BLaER1 (cell line): ENCODE data around the gene KRTAP9-4.
"Not testable (repeated sequence)": the region's sequence is repeated elsewhere in the genome, so short reads cannot be mapped to it uniquely, and the experiment has no call there.

Source experiments
- H3K27ac ChIP-seq: shearing (Covaris generic); formaldehyde crosslinking; 2 replicates; pipeline ENCODE4 v1.8.1; 2022
- H3K27me3 ChIP-seq: shearing (Covaris generic); formaldehyde crosslinking; 2 replicates; pipeline ENCODE4 v1.8.1; 2022
- H3K36me3 ChIP-seq: shearing (Covaris generic); formaldehyde crosslinking; 2 replicates; pipeline ENCODE4 v1.8.1; 2022
- H3K4me1 ChIP-seq: shearing (Covaris generic); formaldehyde crosslinking; 2 replicates; pipeline ENCODE4 v1.8.1; 2022
- H3K4me2 ChIP-seq: shearing (Covaris generic); formaldehyde crosslinking; 2 replicates; pipeline ENCODE4 v1.8.1; 2022
- H3K4me3 ChIP-seq: shearing (Covaris generic); formaldehyde crosslinking; 2 replicates; pipeline ENCODE4 v1.8.1; 2022
- H3K9ac ChIP-seq: shearing (Covaris generic); formaldehyde crosslinking; 2 replicates; pipeline ENCODE4 v1.8.1; 2022
- H3K9me3 ChIP-seq: shearing (Covaris generic); formaldehyde crosslinking; 2 replicates; pipeline ENCODE4 v1.8.1; 2022
- H4K20me1 ChIP-seq: shearing (Covaris generic); formaldehyde crosslinking; 2 replicates; pipeline ENCODE4 v1.8.1; 2022
- Cebpa-rat ChIP-seq: shearing (Covaris generic); IDR thresholded peaks from 2 replicates; pipeline ENCODE4 v1.8.1; 2022

The KRTAP9-4 gene

DNA sequence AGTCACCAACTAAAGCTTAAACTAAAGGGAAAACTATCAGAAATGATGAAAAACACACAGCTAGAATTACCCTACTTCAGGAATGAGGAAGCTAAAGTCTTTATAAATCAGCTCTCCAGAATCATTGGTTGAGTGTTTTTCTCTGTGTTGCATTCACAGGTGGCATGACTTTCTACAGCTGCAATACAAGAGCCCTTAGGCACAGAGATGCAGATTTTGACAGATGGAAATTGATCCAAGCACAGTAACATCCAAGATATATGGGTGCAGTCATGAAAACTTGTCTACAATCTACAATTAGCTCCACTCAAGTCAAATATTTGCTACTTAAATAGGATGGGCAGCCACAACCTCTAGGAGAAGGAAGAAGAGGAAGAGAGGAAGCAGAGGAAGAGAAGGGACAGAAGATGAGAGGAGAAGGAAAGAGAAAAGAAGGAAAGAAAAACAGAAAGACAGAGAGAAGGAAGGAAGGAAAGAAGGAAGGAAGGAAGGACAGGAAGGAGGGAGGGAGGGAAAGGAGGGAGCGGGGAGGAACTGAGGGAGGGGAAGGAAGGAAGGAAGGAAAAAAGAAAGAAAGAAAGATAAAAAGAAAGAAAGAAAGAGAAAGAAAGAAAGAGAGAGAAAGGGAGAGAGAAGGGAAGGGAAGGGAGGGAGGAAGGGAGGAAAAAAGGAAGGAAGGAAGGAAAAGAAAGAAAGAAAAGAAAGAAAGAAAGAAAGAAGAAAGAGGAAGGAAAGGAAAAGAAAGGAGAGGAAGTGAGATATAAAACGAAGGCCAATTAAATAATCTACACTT is 2.3 kb upstream of the KRTAP9-4 start:
- not testable (repeated sequence) for H3K9ac ChIP-seq, H3K9me3 ChIP-seq, H3K4me3 ChIP-seq, H3K4me2 ChIP-seq, H3K27ac ChIP-seq, H3K27me3 ChIP-seq, H3K36me3 ChIP-seq, H4K20me1 ChIP-seq, H3K4me1 ChIP-seq

DNA sequence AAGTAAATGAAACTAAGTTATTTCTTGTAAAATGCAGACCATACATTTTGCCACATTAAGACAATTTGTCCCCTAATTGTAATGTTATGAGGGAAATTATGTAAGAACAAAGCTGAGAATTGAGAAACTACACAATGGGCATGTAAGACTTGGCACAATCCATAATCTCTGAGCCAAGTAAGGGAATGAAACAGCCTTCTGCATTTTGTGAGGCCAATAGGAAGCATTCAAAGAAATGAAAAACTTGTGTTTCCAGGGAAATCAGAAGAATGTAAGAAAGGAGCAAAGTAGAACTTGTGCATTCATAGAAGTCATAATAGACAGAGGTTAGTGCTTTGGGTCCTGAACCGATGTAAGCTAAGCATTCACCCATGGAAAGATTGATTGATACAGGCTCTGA is 1.8 kb downstream of the KRTAP9-4 start:
- no peak overlapping the region for H3K4me2 ChIP-seq
- TF ChIP-seq Cebpa-rat = no peak
- H3K4me3 ChIP-seq = no peak overlapping the region

GRCh38 chr17:41254861-41255260 is 5.4 kb downstream of the KRTAP9-4 start:
- Histone ChIP-seq H3K4me2 (no peak overlapping the region), H3K9me3 (no peaks in the 10 kb centered on the region), H3K36me3 (no peaks in the 10 kb centered on the region), H3K27me3 (no peaks in the 10 kb centered on the region), H4K20me1 (no peaks in the 10 kb centered on the region), H3K4me1 (no peaks in the 10 kb centered on the region), H3K4me3 (no peak overlapping the region), H3K9ac (no peak overlapping the region), H3K27ac (no peak overlapping the region)
- no peak for TF ChIP-seq Cebpa-rat

More for the DNA sequence above, 1.8 kb downstream of the KRTAP9-4 start:
- Histone ChIP-seq H3K4me1 (no peaks in the 10 kb centered on the region), H3K9me3 (no peaks in the 10 kb centered on the region), H3K36me3 (no peaks in the 10 kb centered on the region), H4K20me1 (no peaks in the 10 kb centered on the region), H3K9ac (no peak overlapping the region), H3K27me3 (no peaks in the 10 kb centered on the region), H3K27ac (no peak overlapping the region)

DNA sequence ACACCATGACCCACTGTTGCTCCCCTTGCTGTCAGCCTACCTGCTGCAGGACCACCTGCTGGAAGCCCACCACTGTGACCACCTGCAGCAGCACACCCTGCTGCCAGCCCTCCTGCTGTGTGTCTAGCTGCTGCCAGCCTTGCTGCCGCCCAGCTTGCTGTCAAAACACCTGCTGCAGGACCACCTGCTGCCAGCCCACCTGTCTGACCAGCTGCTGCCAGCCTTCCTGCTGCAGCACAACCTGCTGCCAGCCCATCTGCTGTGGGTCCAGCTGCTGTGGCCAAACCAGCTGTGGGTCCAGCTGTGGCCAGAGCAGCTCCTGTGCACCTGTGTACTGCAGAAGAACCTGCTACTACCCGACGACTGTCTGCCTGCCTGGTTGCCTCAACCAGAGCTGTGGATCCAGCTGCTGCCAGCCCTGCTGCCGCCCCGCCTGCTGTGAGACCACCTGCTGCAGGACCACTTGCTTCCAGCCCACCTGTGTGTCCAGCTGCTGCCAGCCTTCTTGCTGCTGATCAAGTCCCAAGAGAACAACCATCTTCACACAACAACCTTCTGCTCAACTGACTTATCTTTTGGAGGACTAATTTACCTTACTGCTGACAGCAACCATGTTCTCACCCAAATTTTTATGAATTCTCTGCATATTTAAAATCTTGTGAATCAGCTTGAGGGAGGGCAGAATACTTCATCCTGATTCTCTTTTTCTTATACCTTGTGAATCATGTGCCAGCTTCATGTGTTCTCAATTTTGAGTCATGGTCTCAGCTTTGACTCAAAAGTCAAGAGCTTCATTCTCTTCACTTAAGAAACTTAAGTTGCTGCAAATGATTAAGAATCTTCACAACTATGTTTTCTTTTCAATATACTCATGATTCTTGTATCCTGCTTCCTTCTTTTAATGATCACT is 6.1 kb downstream of the KRTAP9-4 start, which contains the start of gene KRTAP9-9:
KRTAP9-9 (plus strand) TSS at position 4 of the 910 bp plus-strand sequence.
- H4K20me1 ChIP-seq, H3K27ac ChIP-seq, H3K4me2 ChIP-seq, H3K36me3 ChIP-seq, H3K4me1 ChIP-seq, H3K27me3 ChIP-seq, H3K9me3 ChIP-seq, H3K4me3 ChIP-seq, H3K9ac ChIP-seq: not testable (repeated sequence)

GRCh38 chr17:41256291-41256685 is 6.8 kb downstream of the KRTAP9-4 start:
- Histone ChIP-seq H3K27ac (no peak overlapping the region), H3K27me3 (no peaks in the 10 kb centered on the region), H3K36me3 (no peaks in the 10 kb centered on the region), H3K4me3 (no peak overlapping the region), H3K9me3 (no peaks in the 10 kb centered on the region), H3K9ac (no peak overlapping the region), H3K4me2 (no peak overlapping the region), H3K4me1 (no peaks in the 10 kb centered on the region), H4K20me1 (no peaks in the 10 kb centered on the region)
- TF ChIP-seq Cebpa-rat = no peak

- Histone ChIP-seq H3K4me3 (no peak overlapping the region), H3K4me1 (no peaks in the 10 kb centered on the region), H3K27me3 (no peaks in the 10 kb centered on the region), H3K9ac (no peak overlapping the region), H3K9me3 (no peaks in the 10 kb centered on the region), H4K20me1 (no peaks in the 10 kb centered on the region), H3K36me3 (no peaks in the 10 kb centered on the region), H3K27ac (no peak overlapping the region), H3K4me2 (no peak overlapping the region)
- TF ChIP-seq Cebpa-rat = no peak
These were observed 8.9 kb downstream of the KRTAP9-4 start for GRCh38 chr17:41258406-41258805.

DNA sequence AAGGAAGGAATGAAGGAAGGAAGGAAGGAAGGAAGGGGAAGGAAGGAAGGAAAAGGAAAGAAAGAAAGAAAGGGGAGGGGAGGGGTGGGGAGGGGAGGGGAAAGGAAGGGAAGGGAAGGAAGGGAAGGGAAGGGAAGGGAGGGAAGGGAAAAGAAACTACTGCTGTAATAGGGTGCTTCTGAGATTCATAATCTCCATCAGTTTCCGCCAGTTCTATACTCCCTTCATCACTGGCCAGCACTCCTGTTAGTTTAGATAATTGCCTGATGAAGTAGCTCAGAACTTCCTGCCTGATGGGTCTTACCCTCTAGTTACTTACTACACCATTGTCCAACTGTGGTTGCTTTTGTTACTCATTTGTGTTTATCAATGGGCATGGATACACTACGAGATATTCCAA is 13.7 kb downstream of the KRTAP9-4 start:
- no peaks in the 10 kb centered on the region for H3K4me1 ChIP-seq
- no peaks in the 10 kb centered on the region for H3K9me3 ChIP-seq
- H4K20me1 ChIP-seq = no peaks in the 10 kb centered on the region
- H3K36me3 ChIP-seq = no peaks in the 10 kb centered on the region
- no peak for TF ChIP-seq Cebpa-rat
- no peaks in the 10 kb centered on the region for H3K27me3 ChIP-seq
- H3K4me3 ChIP-seq = no peak overlapping the region
- H3K9ac ChIP-seq = no peak overlapping the region
- H3K27ac ChIP-seq = no peak overlapping the region
- H3K4me2 ChIP-seq = no peak overlapping the region

DNA sequence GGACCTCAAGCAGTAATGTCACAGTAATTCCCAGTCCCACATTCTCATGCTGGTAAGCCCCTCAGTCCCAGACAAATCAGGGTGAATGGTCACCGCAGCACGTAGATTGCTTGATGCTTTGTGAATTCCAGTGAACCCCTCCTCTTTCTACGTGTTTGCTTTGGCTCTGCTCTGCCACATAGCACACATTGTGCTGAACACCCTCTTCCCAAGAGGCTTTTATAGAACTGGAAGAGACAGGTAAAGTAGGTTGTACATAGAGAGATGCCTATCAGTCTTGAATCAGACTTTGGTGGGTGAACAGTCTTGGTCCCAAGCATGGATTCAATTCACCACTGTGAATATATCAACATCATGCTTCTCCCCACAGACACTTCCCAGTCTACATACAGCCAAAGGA is 15.1 kb downstream of the KRTAP9-4 start:
- no peak overlapping the region for H3K4me2 ChIP-seq

GRCh38 chr17:41265078-41265477 is 15.6 kb downstream of the KRTAP9-4 start, which contains the start of gene KRTAP9-6:
Gene KRTAP9-6, plus strand, starts transcription at chr17:41265378. Its CDS starts 0 bp downstream, at chr17:41265378.
- Histone ChIP-seq H3K4me1 (no peaks in the 10 kb centered on the region), H3K9me3 (no peaks in the 10 kb centered on the region), H3K4me2 (no peak within 1 kb of the TSS), H4K20me1 (no peaks in the 10 kb centered on the region), H3K9ac (no peak within 1 kb of the TSS), H3K4me3 (no peak within 1 kb of the TSS), H3K27ac (no peak within 1 kb of the TSS), H3K27me3 (no peaks in the 10 kb centered on the region), H3K36me3 (no peaks in the 10 kb centered on the region)
- no peak for TF ChIP-seq Cebpa-rat

More for the DNA sequence above, 15.1 kb downstream of the KRTAP9-4 start:
- Histone ChIP-seq H3K9me3 (no peaks in the 10 kb centered on the region), H4K20me1 (no peaks in the 10 kb centered on the region), H3K9ac (no peak overlapping the region), H3K27me3 (no peaks in the 10 kb centered on the region), H3K27ac (no peak overlapping the region), H3K36me3 (no peaks in the 10 kb centered on the region), H3K4me1 (no peaks in the 10 kb centered on the region), H3K4me3 (no peak overlapping the region)
- no peak for TF ChIP-seq Cebpa-rat

- no peak for TF ChIP-seq Cebpa-rat
- Histone ChIP-seq H3K9me3 (no peaks in the 10 kb centered on the region), H3K27me3 (no peaks in the 10 kb centered on the region), H3K4me2 (no peak overlapping the region), H3K4me1 (no peaks in the 10 kb centered on the region), H3K9ac (no peak overlapping the region), H4K20me1 (no peaks in the 10 kb centered on the region), H3K4me3 (no peak overlapping the region), H3K36me3 (no peaks in the 10 kb centered on the region), H3K27ac (no peak overlapping the region)
These were observed 18.2 kb downstream of the KRTAP9-4 start for GRCh38 chr17:41267711-41268110.

DNA sequence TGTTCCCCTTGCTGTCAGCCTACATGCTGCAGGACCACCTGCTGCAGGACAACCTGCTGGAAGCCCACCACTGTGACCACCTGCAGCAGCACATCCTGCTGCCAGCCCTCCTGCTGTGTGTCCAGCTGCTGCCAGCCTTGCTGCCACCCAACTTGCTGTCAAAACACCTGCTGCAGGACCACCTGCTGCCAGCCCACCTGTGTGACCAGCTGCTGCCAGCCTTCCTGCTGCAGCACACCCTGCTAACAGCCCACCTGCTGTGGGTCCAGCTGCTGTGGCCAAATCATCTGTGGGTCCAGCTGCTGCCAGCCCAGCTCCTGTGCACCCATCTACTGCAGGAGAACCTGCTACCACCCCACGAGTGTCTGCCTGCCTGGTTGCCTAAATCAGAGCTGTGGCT is 21.8 kb downstream of the KRTAP9-4 start:
- not testable (repeated sequence) for H3K9ac ChIP-seq, H3K27ac ChIP-seq, H3K4me3 ChIP-seq, H3K27me3 ChIP-seq, H3K36me3 ChIP-seq, H3K4me2 ChIP-seq, H4K20me1 ChIP-seq, H3K4me1 ChIP-seq, H3K9me3 ChIP-seq
